Activated CD8-positive, alpha-beta T cell treated with anti-CD3 and anti-CD28 coated beads for 36 hours (primary cell): ENCODE data around the gene IL36A. TPM values are rescaled to one million over a fixed set of nuclear protein-coding genes. Genes with fewer than 3 reads are reported as not detected.

Experiments
- ATAC-seq: fragments of 200-7000 bp; cut with Tn5 transposase; one replicate; pipeline ENCODE4 v1.10.0; 2021; ENCODE audit warnings: mild to moderate bottlenecking, moderate library complexity
- CTCF ChIA-PET: fragments of 350-600 bp; sonication (Branson Sonifier 250); formaldehyde crosslinking; loops from one replicate; lab custom pipeline; 2021; ENCODE audit warnings: antibody characterized with exemption; lab: Charles Lee
- POLR2A ChIA-PET: fragments of 350-600 bp; sonication (Branson Sonifier 250); formaldehyde crosslinking; loops from one replicate; lab custom pipeline; 2021; ENCODE audit warnings: antibody characterized with exemption; lab: Charles Lee
- DNase-seq: peaks from one replicate; pipeline ENCODE4 v3.0.0-alpha.2; 2020
- H3K27ac Mint-ChIP-seq: one replicate; pipeline ENCODE4 v1.8.0; 2021; ENCODE audit warnings: mild to moderate bottlenecking, mixed read lengths
- H3K27me3 Mint-ChIP-seq: one replicate; pipeline ENCODE4 v1.8.0; 2021; ENCODE audit warnings: mixed read lengths
- H3K36me3 Mint-ChIP-seq: one replicate; pipeline ENCODE4 v1.8.0; 2021; ENCODE audit warnings: low read depth, mixed read lengths
- H3K4me1 Mint-ChIP-seq: one replicate; pipeline ENCODE4 v1.8.0; 2021; ENCODE audit warnings: low read depth, mixed read lengths
- H3K4me3 Mint-ChIP-seq: one replicate; pipeline ENCODE4 v1.8.0; 2021; ENCODE audit warnings: mild to moderate bottlenecking, moderate library complexity, mixed read lengths
- H3K9me3 Mint-ChIP-seq: one replicate; pipeline ENCODE4 v1.8.0; 2021; ENCODE audit warnings: mixed read lengths
- CTCF ChIP-seq: fragments of 200-600 bp; IDR thresholded peaks from one replicate; pipeline ENCODE4 v1.8.0; 2022; ENCODE audit warnings: antibody characterized with exemption, mild to moderate bottlenecking
- intact Hi-C: fragments of 100-400 bp; cut with micrococcal nuclease; formaldehyde crosslinking; loops from one replicate; pipeline ENCODE4 v1.10.0; 2022
- total RNA-seq, 2 experiments: library from RNA; stranded (reverse); gene quantifications; one replicate each; pipeline ENCODE4 v1.2.3, GENCODE V29; 2021

IL36A gene
- total RNA-seq, 2 experiments from 2014 or later: not detected

GRCh38 chr2:113036763-113037162, 31.5 kb downstream of the IL36A start:
- DNase-seq: no peak
- H3K36me3 Mint-ChIP-seq: no peaks in the 10 kb centered on the region
- CTCF ChIA-PET: interaction anchor here (1.4 to 2.1 kb wide), 2 partner anchors 9 to 78 kb away, joined by 4 to 5 read pairs; no protein-coding TSS in a partner anchor
- POLR2A ChIA-PET: no interaction called here
- H3K9me3 Mint-ChIP-seq: no peaks in the 10 kb centered on the region
- no peaks in the 10 kb centered on the region for H3K4me1 Mint-ChIP-seq
- no peak overlapping the region for H3K4me3 Mint-ChIP-seq
- no peak for ATAC-seq
- intact Hi-C loops: no loop called here
- no peak overlapping the region for H3K27ac Mint-ChIP-seq
- no peak for TF ChIP-seq CTCF
- no peaks in the 10 kb centered on the region for H3K27me3 Mint-ChIP-seq

DNA sequence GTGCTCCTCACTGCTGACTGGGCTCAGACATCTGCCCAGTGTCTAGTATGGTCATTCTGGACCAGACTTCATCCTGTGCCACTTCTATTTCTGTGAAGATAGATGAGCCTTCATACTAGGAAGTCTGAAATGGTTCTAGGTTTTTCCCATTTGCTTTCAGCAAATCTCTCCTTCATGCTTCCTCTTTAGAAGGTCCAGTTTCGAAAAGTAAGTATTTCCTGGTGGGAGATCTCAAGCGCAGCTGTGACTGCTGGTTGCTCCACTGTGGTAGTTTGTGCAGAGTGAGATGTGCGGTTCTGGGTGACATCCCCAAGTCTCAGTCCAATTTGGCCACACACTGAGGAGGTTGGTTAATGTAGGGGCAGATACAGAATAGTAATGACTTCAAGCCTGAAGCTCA, 33.0 kb downstream of the IL36A start:
- no peak overlapping the region for H3K27ac Mint-ChIP-seq
- no peak for TF ChIP-seq CTCF
- H3K36me3 Mint-ChIP-seq: no peaks in the 10 kb centered on the region
- ChIA-PET CTCF (interaction anchor here (0.7 kb wide), 1 partner anchor 42 kb away, joined by 3 read pairs; no protein-coding TSS in a partner anchor), POLR2A (no interaction called here)
- DNase-seq (no peak), ATAC-seq (no peak)
- no peaks in the 10 kb centered on the region for H3K27me3 Mint-ChIP-seq
- H3K9me3 Mint-ChIP-seq: no peaks in the 10 kb centered on the region
- H3K4me3 Mint-ChIP-seq: no peak overlapping the region
- H3K4me1 Mint-ChIP-seq: no peaks in the 10 kb centered on the region
- intact Hi-C loops: no loop called here

GRCh38 chr2:113039158-113039557, 33.9 kb downstream of the IL36A start:
- ChIA-PET CTCF (no interaction called here), POLR2A (no interaction called here)
- Mint-ChIP-seq H3K4me3 (no peak overlapping the region), H3K27ac (no peak overlapping the region), H3K4me1 (no peaks in the 10 kb centered on the region), H3K36me3 (no peaks in the 10 kb centered on the region), H3K9me3 (no peaks in the 10 kb centered on the region), H3K27me3 (no peaks in the 10 kb centered on the region)
- intact Hi-C loops: no loop called here
- ATAC-seq (no peak), DNase-seq (no peak)
- no peak for TF ChIP-seq CTCF

DNA sequence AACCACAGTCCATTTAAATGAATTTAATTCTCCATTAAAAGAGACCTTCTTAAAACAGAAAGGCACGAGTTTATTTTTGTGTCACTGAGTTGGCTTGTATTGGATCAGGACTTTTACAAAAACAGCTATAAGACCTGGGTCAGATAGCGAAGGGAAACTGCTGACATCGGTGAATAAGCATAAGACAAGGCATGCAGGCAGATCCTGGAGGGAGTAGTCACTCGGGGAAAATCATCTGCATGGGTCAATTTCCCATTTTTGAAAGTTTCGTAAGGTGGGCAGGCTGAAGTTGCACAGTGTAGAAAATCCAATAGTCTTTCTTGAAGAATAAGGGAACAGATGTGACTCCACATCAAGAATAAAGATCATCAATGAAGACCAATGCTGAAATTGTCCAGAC, 34.5 kb downstream of the IL36A start:
- Mint-ChIP-seq H3K9me3 (no peaks in the 10 kb centered on the region), H3K36me3 (no peaks in the 10 kb centered on the region), H3K4me3 (no peak overlapping the region), H3K27me3 (no peaks in the 10 kb centered on the region), H3K27ac (no peak overlapping the region), H3K4me1 (no peaks in the 10 kb centered on the region)
- CTCF ChIA-PET: no interaction called here
- ATAC-seq (no peak), DNase-seq (no peak)
- intact Hi-C loops: no loop called here
- TF ChIP-seq CTCF: no peak
- POLR2A ChIA-PET: no interaction called here

DNA sequence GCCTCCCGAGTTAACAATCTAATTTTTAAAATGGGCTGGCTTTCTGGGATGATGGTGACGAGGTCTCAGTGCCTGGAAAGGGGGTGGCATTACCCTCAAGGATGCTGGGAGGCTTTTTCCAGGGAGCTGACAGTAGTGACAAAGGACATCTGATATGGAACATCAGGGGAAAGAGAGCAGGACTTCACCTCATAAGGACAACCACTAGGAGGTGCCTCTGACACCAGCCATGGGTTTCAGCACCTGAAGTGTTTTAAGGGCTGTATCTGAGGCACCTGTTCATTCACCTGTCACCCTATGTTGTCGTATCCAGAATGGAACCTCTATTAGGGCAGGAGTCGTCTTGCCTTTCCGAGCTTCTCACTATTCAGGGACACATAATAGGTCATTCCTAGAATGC, 36.6 kb downstream of the IL36A start:
- H3K9me3 Mint-ChIP-seq: no peaks in the 10 kb centered on the region
- no peak for ATAC-seq
- peak; percentile 24 for TF ChIP-seq CTCF
- POLR2A ChIA-PET: no interaction called here
- intact Hi-C loops: no loop called here
- no peak for DNase-seq
- H3K4me1 Mint-ChIP-seq: no peaks in the 10 kb centered on the region
- CTCF ChIA-PET: interaction anchor here (1.0 to 1.3 kb wide), 2 partner anchors 8 to 157 kb away, joined by 3 to 4 read pairs; no protein-coding TSS in a partner anchor
- no peak overlapping the region for H3K27ac Mint-ChIP-seq
- H3K36me3 Mint-ChIP-seq: no peaks in the 10 kb centered on the region
- H3K4me3 Mint-ChIP-seq: no peak overlapping the region
- peaks cover 2% of the 10 kb centered on the region for H3K27me3 Mint-ChIP-seq
